ENCODE measurements around the gene RPUSD1.

DNA sequence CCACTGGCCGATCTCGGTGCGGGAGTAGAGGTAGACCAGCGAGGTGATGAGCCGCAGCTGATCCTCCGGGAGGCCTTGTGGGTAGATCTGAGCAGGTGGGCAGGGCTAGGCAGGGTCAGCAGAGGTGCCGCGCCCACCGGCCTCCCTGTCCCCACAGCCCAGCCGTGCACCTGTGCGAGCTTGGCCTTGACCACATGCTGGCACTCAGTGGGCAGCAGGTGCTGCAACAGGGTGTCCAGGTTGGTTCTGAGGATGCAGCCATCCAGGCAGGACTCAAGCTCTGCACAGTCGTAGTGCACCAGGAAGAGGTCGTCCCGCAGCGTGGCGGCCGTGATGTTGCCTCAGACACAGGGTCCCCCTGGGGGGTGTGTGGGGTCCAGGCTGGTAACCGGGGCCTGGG is 15.2 kb downstream of the RPUSD1 start:
- TF ChIP-seq, protein P1, sequence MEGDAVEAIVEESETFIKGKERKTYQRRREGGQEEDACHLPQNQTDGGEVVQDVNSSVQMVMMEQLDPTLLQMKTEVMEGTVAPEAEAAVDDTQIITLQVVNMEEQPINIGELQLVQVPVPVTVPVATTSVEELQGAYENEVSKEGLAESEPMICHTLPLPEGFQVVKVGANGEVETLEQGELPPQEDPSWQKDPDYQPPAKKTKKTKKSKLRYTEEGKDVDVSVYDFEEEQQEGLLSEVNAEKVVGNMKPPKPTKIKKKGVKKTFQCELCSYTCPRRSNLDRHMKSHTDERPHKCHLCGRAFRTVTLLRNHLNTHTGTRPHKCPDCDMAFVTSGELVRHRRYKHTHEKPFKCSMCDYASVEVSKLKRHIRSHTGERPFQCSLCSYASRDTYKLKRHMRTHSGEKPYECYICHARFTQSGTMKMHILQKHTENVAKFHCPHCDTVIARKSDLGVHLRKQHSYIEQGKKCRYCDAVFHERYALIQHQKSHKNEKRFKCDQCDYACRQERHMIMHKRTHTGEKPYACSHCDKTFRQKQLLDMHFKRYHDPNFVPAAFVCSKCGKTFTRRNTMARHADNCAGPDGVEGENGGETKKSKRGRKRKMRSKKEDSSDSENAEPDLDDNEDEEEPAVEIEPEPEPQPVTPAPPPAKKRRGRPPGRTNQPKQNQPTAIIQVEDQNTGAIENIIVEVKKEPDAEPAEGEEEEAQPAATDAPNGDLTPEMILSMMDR (IDR thresholded peaks at IDR 0.05), result no peak
- TF ChIP-seq POLR2AphosphoS5 (IDR thresholded peaks at IDR 0.05), result no peak

Measured in transverse colon (tissue), 4 donors.